HT-29 (cell line): ENCODE results near the gene MS4A13. TPM values are rescaled to one million over a fixed set of nuclear protein-coding genes. Genes with fewer than 3 reads are reported as not detected.
A peak's percentile ranks its signal among the peaks of the same experiment; 100 is the strongest.
"Not testable (repeated sequence)": the region's sequence is repeated elsewhere in the genome, so short reads cannot be mapped to it uniquely, and the experiment has no call there.

ENCODE experiments used
- DNase-seq: peaks from one replicate; pipeline ENCODE4 v3.0.0-alpha.2; 2015; ENCODE audit warnings: low spot score
- total RNA-seq: library from RNA; depleted of rRNA; stranded (reverse); fragments of >200 nt; shearing (Covaris generic); gene quantifications from 2 replicates; pipeline ENCODE4 v1.2.3, GENCODE V29; 2014; rRNA removed

The MS4A13 gene
- total RNA-seq, 1 experiment from 2014 or later: not detected

DNA sequence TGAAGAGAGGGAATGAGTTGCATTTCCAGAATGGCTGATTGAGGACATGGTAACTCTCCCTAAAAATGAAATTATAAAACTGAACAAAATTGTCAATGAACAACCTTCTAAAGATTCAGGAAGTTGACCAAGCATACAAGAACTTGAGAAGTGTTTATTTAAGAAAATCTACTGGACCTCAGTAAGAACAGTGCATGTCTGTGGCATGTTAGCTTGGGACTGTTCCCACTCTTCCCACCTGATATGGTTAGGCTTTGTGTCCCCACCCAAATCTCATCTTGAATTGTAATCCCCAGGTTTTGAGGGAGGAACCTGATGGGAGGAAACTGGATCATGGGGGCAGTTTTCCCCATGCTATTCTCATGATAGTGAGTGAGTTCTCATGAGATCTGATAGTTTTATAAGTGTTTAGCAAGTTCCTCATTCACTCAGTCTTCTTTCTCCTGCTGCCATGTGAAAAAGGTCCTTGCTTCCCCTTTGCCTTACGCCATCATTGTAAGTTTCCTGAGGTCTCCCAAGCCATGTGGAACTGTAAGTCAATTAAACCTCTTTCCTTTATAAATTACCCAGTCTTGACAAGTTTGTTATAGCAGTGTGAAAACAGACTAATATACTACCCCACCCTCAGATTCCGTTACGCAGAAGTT is 15.4 kb downstream of the MS4A13 start:
- no peak for DNase-seq

DNA sequence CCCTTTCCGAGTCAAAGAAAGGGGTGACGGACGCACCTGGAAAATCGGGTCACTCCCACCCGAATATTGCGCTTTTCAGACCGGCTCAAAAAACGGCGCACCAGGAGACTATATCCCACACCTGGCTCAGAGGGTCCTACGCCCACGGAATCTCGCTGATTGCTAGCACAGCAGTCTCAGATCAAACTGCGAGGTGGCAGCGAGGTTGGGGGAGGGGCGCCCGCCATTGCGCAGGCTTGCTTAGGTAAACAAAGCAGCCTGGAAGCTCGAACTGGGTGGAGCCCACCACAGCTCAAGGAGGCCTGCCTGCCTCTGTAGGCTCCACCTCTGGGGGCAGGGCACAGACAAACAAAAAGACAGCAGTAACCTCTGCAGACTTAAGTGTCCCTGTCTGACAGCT is 17.2 kb downstream of the MS4A13 start:
- DNase-seq: not testable (repeated sequence)

DNA sequence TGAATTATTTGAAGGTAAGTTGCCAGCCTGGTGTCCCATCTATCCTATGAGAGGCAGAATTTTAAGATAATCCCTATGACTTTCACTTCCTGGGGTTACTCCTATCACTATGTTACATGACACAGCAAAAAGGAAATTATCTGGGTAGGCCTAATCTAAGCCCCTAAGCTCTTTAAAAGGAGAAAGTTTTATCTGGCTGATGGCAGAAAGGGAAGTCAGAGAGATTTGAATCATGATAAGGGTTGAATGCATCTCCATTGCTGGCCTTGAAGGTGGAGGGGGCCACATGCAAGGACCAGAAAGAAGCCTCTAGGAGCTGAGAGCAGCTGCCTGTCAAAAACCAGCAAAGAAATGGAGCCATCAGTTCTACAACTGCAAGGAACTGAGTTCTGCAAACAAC is 23.4 kb downstream of the MS4A13 start:
- DNase-seq: not testable (repeated sequence)

DNA sequence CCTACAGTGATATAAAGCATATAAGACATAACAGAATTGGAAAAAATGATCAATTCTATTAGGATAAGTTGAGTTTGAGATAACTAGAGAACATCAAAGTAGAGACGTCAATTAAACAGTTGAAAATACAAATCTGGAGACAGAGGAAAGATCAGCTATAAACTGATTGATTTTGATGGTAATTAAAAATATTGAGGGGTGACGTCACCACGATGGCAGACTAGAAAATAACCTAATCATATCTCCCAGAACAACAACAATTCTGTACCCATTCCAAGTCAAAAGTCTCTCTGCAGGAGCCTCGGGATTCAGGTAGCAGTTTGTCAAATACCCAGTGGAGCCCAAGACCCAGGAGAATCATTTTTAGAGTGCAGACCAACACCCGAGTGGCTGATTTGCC is 28.9 kb downstream of the MS4A13 start:
- no peak for DNase-seq

DNA sequence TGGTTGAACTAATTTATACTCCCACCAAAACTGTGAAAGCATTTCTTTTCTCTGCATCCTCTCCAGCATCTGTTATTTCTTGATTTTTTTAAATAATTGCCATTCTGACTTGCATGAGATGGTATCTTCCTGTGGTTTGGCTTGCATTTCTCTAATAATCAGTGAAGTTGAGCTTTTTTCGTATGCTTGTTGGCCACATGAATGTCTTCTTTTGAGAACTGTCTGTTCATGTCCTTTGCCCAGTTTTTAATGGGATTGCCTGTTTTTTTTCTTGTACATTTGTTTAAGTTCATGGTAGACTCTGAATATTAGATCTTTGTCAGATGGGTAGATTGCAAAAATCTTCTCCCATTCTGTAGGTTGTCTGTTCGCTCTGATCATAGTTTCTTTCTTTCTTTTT is 46.1 kb downstream of the MS4A13 start:
- no peak for DNase-seq

DNA sequence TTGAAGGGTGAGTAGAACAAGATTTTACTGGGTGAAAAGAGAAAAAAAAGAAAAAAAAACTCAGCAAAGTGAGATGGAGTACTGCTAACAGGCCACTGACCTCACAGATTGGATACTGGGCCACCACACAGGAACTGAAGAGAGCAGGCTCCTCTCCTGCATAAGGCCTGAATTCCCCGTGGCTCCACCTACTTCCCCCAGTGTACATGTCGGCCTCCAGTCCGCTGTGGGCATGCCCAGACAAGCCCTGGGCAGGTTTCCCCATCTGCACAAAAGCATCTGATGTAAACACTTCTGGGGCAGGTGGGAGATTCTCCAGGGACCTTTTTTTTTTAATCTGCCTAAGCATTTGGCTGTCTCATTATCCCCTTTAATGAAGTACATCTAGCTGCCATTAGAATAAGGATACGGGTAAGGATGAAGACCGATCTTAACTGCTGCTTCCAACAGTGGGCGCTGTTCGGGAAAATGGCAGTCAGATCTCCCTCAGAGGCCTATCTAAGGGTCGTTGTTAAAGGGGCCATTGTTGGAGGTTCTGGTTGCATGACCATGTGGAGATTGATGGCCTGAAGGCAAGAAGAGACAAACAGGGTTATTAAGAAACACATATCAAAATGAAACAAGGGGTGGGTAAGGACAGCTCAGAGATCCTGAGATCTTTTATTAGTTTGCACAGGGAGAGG is 48.5 kb downstream of the MS4A13 start:
- DNase-seq: no peak

DNA sequence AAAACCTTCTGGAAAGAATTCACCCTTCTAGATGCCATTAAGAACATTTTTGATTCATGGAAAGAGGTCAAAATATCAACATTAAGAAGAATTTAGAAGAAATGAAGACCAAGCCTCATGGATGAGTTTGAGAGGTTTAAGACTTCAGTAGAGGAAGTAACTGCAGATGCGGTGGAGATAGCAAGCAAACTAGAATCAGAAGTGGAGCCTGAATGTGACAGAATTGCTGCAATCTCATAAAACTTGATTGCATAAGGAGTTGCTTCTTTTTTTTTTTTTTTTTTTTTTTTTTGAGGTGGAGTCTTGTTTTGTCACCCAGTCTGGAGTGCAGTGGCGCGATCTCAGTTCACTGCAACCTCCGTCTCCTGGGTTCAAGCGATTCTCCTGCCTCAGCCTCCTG is 51.6 kb downstream of the MS4A13 start:
- no peak for DNase-seq

DNA sequence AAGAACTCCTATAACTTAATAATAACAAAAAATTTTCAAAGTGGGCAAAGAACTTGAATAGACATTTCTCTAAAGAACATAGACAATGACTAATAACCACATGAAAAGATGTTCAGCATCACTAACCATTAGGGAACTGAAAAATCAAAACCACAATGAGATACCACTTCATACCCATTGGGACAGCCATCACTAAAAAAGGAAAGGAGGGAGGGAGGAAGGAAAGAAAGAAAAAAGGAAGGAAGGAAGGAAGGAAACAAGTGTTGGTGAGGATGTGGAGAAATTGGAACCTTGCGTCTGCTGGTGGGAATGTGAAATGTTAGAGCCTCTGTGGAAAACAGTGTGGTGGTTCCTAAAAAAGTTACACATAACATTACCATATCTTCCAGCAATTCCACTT is 55.8 kb downstream of the MS4A13 start:
- no peak for DNase-seq

DNA sequence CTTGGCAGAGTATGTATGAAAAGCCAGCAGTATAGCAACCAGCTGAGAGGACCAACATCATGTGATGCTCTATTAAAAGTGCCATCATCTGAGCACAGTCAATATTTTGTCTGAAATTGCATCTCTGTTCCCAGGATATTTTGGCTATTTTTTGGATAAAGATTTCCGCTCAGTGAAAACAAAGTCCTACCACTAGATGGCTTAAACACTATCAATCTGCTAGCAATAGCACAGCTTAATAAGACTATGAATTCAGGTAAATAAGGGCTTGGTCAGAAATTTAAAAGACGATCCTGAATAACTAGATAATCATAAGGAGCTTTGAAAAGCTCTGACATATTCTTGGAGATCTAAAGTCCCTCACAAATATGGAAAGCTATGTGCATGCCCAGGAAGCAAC is 74.4 kb downstream of the MS4A13 start:
- peak; percentile 19 for DNase-seq

Other genes with a start within 250 kb of the MS4A13 start
- gene MS4A4A, start 234.7 kb upstream of the MS4A13 start, total RNA-seq: not detected in 2 replicates
- gene MS4A6E, start 188.1 kb upstream of the MS4A13 start, total RNA-seq: not detected in 2 replicates
- gene MS4A7, start 136.9 kb upstream of the MS4A13 start, total RNA-seq: not detected in 2 replicates
- not detected in 2 replicates for gene MS4A14, start 118.9 kb upstream of the MS4A13 start, total RNA-seq
- not detected in 2 replicates for gene MS4A5, start 85.8 kb upstream of the MS4A13 start, total RNA-seq
- gene MS4A1, start 59.5 kb upstream of the MS4A13 start, total RNA-seq: not detected in 2 replicates
- not detected in 2 replicates for gene MS4A12, start 22.6 kb upstream of the MS4A13 start, total RNA-seq
- not detected in 2 replicates for gene MS4A8, start 184.2 kb downstream of the MS4A13 start, total RNA-seq
- gene MS4A18, start 209.3 kb downstream of the MS4A13 start, total RNA-seq: not detected in 2 replicates
- not detected in 2 replicates for gene MS4A15, start 241.5 kb downstream of the MS4A13 start, total RNA-seq